Breast epithelium (tissue), 4 donors: ENCODE data around the gene SIGMAR1. TPM values are rescaled to one million over a fixed set of nuclear protein-coding genes. Genes with fewer than 3 reads are reported as not detected.
A peak's percentile ranks its signal among the peaks of the same experiment; 100 is the strongest.

Experiments
- DNase-seq, 2 donors: peaks; one replicate each; pipeline ENCODE4 v3.0.0-alpha.2; 2019; ENCODE audit warnings: low spot score in 2 of 2
- H3K27ac ChIP-seq, 2 donors: fragments of 200-600 bp; sonication (generic) in 1 of 2; one replicate each; pipeline ENCODE4 v1.5.1; 2016 to 2019; ENCODE audit warnings: mild to moderate bottlenecking in 1 of 2
- H3K27me3 ChIP-seq, 2 donors: fragments of 200-600 bp; sonication (generic) in 1 of 2; one replicate each; pipeline versions ENCODE4 v1.5.1 to v1.6.0; 2017 to 2019; ENCODE audit warnings: control low read depth in 1 of 2, mild to moderate bottlenecking in 1 of 2
- H3K36me3 ChIP-seq: fragments of 200-600 bp; one replicate; pipeline ENCODE4 v1.5.1; 2019
- H3K4me1 ChIP-seq, 2 donors: fragments of 200-600 bp; sonication (generic); one replicate each; pipeline ENCODE4 v1.5.1; 2016 to 2019; ENCODE audit warnings: control low read depth in 1 of 2
- H3K4me3 ChIP-seq, 3 donors: fragments of 200-600 bp; sonication (generic); 1 replicate in 2 of 3; 2 replicates in 1 of 3; pipeline ENCODE4 v1.5.1; 2016 to 2019; ENCODE audit warnings: mild to moderate bottlenecking in 3 of 3, moderate library complexity in 2 of 3
- H3K9me3 ChIP-seq, 2 donors: fragments of 200-600 bp; sonication (generic) in 1 of 2; one replicate each; pipeline ENCODE4 v1.5.1; 2016 to 2019; ENCODE audit warnings: control low read depth in 1 of 2
- POLR2A ChIP-seq: fragments of 450-650 bp; IDR thresholded peaks from one replicate; pipeline ENCODE4 v1.6.1; 2016; ENCODE audit warnings: antibody characterized with exemption, mild to moderate bottlenecking, moderate library complexity
- POLR2AphosphoS5 ChIP-seq, 3 donors: sonication (generic); formaldehyde crosslinking; IDR thresholded peaks; one replicate each; pipeline ENCODE4 v1.6.1; 2017; ENCODE audit warnings: antibody characterized with exemption in 3 of 3
- intact Hi-C: fragments of 100-400 bp; cut with DNase I; formaldehyde crosslinking; loops from one replicate; pipeline ENCODE4 v1.15.1; 2023; ENCODE audit warnings: low total_unique reads
- total RNA-seq, 3 donors: library from RNA; depleted of rRNA; stranded (reverse); fragments of >200 nt; gene quantifications; one replicate each; pipeline ENCODE4 v1.1.0, GENCODE V29; 2016
- TF ChIP-seq, protein P1 (sequence below), 3 donors: fragments of 450-650 bp; IDR thresholded peaks; one replicate each; pipeline ENCODE4 v1.5.1; 2016 to 2017; ENCODE audit warnings: antibody characterized with exemption in 3 of 3, mild to moderate bottlenecking in 3 of 3, moderate library complexity in 3 of 3

SIGMAR1 gene
- total RNA-seq, 3 donors from 2014 or later, result 62.6 to 84.8 (median 70.8) TPM

DNA sequence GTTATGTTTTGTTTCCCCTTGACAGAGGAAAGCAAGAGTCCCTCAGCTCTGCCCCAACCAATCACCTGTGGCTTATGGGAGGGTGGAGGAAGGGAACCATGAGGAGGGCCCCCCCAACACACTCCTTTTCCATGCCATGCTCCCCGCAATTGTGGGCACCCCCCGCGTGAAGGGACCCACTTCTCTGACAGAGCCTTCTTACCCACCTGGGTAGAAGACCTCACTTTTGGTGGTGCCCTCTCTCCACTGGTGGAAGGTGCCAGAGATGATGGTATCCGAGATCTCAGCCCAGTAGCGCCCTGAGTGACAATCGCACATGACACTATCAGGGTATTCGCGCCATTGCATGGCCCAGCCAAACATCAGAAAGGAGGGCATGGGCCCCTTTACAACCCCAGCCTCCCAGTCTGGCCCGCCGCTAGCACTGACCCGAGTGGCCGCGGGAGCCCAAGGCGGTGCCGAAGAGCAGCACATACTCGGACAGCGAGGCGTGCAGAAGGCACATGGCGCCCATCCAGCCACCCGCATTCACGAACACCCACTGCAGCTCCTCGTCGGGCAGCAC is 714 bp downstream of the SIGMAR1 start:
- Histone ChIP-seq H3K36me3 (no peaks in the 10 kb centered on the region), H3K4me3 (peak overlapping the region; percentile 66 to 97 (median 82)), H3K4me1 (peaks cover 0 to 4% of the 10 kb centered on the region in 2 donors), H3K27ac (peak overlapping the region; percentile 90 to 91), H3K9me3 (no peaks in the 10 kb centered on the region), H3K27me3 (no peaks in the 10 kb centered on the region)
- no peak for DNase-seq
- intact Hi-C loops, result no loop called here
- TF ChIP-seq POLR2AphosphoS5 (IDR thresholded peaks at IDR 0.05) (no peak), POLR2A (no peak)
- TF ChIP-seq, protein P1, sequence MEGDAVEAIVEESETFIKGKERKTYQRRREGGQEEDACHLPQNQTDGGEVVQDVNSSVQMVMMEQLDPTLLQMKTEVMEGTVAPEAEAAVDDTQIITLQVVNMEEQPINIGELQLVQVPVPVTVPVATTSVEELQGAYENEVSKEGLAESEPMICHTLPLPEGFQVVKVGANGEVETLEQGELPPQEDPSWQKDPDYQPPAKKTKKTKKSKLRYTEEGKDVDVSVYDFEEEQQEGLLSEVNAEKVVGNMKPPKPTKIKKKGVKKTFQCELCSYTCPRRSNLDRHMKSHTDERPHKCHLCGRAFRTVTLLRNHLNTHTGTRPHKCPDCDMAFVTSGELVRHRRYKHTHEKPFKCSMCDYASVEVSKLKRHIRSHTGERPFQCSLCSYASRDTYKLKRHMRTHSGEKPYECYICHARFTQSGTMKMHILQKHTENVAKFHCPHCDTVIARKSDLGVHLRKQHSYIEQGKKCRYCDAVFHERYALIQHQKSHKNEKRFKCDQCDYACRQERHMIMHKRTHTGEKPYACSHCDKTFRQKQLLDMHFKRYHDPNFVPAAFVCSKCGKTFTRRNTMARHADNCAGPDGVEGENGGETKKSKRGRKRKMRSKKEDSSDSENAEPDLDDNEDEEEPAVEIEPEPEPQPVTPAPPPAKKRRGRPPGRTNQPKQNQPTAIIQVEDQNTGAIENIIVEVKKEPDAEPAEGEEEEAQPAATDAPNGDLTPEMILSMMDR (IDR thresholded peaks at IDR 0.05), result no peak

DNA sequence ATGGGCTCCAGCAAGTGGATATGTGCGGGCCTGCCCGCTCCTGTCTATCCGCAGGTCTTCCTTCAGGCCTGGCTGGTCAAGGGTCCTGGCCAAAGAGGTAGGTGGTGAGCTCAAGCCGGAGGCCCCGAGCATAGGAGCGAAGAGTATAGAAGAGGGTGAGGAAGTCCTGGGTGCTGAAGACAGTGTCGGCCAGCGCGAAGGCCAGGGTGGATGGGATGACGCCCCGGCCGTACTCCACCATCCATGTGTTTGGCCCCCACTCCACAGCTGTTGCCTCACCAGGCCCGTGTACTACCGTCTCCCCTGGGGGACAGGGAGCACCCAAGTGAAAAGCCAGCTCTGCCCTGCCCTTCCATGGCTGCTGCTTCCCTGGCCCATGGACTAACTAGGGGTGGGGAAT is 2.0 kb downstream of the SIGMAR1 start:
- H3K36me3 ChIP-seq, result no peaks in the 10 kb centered on the region
- H3K9me3 ChIP-seq, result no peaks in the 10 kb centered on the region
- H3K27ac ChIP-seq, result no peak overlapping the region
- TF ChIP-seq, protein P1 (IDR thresholded peaks at IDR 0.05), result no peak
- TF ChIP-seq POLR2A (no peak), POLR2AphosphoS5 (IDR thresholded peaks at IDR 0.05) (no peak)
- peaks cover 0 to 4% of the 10 kb centered on the region in 2 donors for H3K4me1 ChIP-seq
- H3K4me3 ChIP-seq, result no peak overlapping the region
- H3K27me3 ChIP-seq, result no peaks in the 10 kb centered on the region
- no peak for DNase-seq
- intact Hi-C loops, result no loop called here

- Histone ChIP-seq H3K9me3 (no peaks in the 10 kb centered on the region), H3K27ac (no peak overlapping the region)
Measured at GRCh38 chr9:34634551-34635248, 2.9 kb downstream of the SIGMAR1 start.

GRCh38 chr9:34633851-34634550 is 3.6 kb downstream of the SIGMAR1 start:
- H3K36me3 ChIP-seq, result no peaks in the 10 kb centered on the region
- TF ChIP-seq POLR2AphosphoS5 (IDR thresholded peaks at IDR 0.05) (no peak), POLR2A (no peak)
- TF ChIP-seq, protein P1 (IDR thresholded peaks at IDR 0.05), result peak; percentile 79 to 84 (median 81)
- H3K9me3 ChIP-seq, result no peaks in the 10 kb centered on the region
- intact Hi-C loops, result loop anchor here (1.0 kb wide), 1 partner anchor 8 kb away; no protein-coding TSS in a partner anchor
- DNase-seq, result peak in 1 of 2 donors; percentile 45
- no peaks in the 10 kb centered on the region for H3K27me3 ChIP-seq
- H3K27ac ChIP-seq, result no peak overlapping the region
- H3K4me1 ChIP-seq, result peaks cover 0 to 4% of the 10 kb centered on the region in 2 donors
- no peak overlapping the region for H3K4me3 ChIP-seq

More at GRCh38 chr9:34634551-34635248, 2.9 kb downstream of the SIGMAR1 start:
- no peak overlapping the region for H3K4me3 ChIP-seq
- intact Hi-C loops, result loop anchor here (1.0 kb wide), 1 partner anchor 8 kb away; no protein-coding TSS in a partner anchor
- H3K27me3 ChIP-seq, result no peaks in the 10 kb centered on the region
- peaks cover 0 to 4% of the 10 kb centered on the region in 2 donors for H3K4me1 ChIP-seq
- H3K36me3 ChIP-seq, result no peaks in the 10 kb centered on the region
- TF ChIP-seq POLR2A, result no peak
- TF ChIP-seq, protein P1 (IDR thresholded peaks at IDR 0.05), result no peak
- TF ChIP-seq POLR2AphosphoS5 (IDR thresholded peaks at IDR 0.05), result no peak
- DNase-seq, result no peak
